Fibroblast of skin of right biceps (primary cell): ENCODE results near the gene BCL2L15.

Source experiments
- DNase-seq: peaks from one replicate; pipeline ENCODE4 v3.0.0-alpha.2; 2013

Gene BCL2L15

DNA sequence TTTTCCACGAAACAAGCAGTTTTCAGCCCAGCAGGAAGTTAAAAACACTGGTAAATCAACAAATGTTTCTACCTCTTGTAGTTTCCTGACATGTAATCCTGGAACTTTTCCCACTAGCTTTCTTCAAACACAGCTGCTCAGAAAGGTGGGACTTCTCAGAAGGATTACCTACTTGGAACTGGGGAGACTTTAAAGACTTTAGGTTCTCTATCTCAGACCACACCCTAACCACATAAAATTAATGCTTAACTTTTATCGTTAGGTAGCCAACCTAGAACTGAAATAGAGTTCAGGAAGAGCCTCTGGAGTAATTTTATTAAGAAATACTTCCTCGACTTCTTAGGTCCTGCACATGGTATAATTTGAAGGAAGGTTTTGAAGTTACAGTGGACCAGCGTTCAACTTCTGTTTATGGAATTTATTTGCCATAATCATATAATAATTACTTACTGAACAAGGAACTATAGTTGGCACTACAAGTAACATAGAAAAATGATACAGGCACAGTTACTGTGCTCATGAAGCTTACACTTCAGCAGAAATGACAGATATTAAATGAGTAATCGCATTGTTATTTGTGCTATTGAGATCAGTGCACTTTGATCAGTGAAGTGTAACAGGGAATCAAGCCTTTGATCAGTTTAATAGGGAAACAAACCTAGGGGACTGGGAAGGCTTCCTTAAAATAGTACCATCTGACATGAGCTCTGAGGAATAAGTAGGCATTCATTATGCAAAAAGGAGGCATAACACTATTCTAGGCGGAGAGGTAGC lies at the start of gene BCL2L15:
Gene BCL2L15 (minus strand): TSS at position 180 of the 774 bp plus-strand sequence. CDS start 206 bp downstream, outside the sequence.
- no peak for DNase-seq

DNA sequence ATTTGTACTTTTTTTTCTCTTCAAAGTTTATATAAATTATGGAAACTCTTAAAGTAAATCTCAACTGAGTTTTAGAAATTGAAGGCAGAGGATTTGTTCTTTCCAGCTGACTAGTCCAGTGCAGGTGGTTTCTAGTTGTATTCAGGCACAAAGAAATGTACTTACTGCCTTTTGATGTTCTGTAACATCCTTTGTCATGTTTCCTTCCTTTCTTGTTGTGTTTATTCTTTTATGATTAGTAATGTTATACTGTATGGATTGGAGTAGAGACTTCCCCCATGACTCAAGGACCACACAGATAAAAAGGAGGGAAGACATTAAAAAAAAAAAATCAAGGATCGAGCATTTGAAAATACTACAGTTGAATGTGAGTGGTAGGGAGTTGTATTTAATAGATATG lies 49.8 kb upstream of the BCL2L15 start:
- no peak for DNase-seq

DNA sequence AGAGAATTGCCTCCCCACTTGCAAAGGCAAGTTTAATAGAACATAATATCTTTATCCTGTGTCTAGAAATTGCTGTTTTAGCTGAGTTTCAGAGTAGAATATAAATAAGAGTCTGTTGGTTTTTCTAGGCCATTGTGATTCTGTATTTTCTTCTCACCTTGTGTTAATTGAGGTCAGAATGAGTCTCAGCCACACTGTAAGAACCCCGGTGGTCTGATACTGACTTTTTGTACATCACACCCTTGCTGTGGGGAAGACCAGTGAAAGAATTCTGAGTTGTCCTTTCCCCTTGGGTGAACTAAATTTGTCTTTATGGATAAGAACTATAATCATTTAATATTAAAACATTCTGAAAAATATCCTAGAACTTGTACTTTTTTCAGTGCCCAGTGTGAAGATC lies 48.6 kb upstream of the BCL2L15 start:
- DNase-seq: no peak

DNA sequence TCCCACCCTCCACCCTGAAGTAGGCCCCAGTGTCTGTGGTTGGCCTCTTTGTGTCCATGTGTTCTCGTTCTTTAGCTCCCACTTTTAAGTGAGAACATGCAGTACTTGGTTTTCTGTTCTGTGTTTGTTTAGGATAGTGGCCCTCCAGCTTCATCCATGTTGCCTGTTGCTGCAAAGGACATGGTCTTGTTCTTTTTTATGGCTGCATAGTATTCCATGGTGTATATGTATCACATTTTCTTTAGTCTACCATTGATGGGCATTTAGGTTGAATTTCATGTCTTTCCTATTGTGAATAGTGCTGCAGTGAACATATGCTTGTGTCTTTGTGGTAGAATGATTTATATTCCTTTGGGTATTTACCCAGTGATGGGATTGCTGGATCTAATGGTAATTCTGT lies 47.8 kb upstream of the BCL2L15 start:
- no peak for DNase-seq

DNA sequence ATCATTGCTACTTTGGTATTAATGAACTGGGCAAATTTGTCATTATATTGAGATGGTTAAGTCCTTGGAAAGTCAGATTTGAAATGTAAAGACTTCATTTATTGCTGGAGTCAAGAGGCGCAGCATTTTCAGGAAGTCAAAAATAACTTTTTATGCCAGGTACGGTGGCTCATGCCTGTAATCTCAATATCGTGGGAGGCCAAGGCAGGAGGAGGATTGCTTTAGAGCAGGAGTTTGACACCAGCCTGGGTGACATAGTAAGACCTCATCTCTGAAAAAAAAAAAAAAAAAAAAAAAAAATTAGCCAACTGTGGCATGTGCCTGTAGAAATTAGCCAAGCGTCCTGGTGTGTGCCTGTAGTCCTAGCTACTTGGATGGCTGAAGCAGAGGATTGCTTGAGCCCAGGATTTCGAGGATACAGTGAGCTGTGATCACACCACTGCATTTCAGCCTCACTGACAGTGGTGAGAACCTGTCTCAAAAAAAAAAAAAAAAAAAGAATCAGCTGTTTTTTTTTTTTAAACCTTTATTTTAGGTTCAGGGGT lies 47.2 kb upstream of the BCL2L15 start:
- no peak for DNase-seq

DNA sequence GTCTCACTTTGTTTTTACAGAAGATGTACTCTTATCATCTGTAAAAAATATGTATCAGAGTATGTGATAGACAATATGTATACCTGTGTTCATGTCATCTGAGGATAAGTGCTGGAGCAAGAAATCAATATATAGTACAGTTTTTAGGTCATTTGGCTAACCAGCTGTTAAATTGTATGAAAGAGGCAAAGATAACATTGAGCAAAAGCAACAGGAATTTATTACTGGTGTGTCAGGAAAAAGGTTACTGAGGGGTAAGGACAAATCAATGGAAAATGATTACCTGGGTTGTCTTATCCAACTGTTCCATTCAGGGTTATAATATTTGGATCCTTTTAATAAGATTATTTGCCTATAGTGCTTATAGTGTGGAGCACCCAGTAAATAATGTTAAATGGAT lies 46.6 kb upstream of the BCL2L15 start:
- no peak for DNase-seq

DNA sequence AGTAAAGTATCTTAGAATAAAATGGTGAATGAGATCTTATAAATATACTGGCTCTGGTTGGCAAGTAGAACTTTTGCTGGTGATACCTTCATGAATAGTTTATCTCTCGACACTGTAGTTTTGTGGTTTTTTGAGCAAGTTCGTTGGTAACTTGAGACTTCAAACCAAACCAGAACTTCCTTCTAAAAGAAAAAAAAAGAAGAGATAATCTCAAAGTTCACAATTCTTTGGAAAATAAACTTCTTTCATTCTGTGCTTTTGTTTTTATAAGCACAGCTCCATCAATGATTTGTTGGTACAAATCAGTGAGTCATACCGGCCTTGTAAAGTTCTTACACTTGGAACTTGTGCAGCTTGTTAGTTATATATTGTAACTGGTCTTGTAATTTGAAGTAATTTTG lies 44.1 kb upstream of the BCL2L15 start:
- peak; percentile 30 for DNase-seq

DNA sequence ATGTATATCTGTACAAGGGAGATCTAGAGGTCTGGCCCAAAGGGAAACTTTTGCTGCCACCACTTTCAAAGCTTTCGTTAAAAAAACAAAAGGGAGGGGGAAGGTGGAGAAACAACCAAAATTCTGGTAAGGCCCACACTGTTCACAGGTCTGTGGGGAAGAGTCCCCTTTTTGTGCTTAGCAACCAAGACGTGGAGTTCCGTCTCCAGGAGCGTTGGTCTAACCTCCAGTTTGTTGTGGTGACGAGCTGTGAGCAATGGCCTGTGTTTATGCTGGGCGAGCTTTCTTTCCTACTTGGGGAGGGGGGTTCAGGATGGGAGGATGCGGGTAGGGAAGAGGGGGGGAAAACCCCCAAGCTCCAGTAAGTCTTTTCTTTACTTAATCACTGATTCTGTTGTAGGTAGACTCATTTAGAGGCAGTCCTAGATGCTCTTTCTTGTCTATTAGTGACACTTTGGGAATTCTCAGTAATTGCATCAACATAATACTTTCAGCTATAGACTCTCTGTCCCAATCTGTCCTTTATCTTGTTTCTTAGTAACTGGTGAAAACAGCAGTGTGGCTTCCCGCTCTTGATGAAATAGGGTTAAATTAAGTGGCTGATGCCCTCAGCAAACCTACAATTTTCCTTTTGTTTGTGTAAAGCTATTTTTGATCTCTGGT lies 43.2 kb upstream of the BCL2L15 start:
- peak; percentile 63 for DNase-seq

DNA sequence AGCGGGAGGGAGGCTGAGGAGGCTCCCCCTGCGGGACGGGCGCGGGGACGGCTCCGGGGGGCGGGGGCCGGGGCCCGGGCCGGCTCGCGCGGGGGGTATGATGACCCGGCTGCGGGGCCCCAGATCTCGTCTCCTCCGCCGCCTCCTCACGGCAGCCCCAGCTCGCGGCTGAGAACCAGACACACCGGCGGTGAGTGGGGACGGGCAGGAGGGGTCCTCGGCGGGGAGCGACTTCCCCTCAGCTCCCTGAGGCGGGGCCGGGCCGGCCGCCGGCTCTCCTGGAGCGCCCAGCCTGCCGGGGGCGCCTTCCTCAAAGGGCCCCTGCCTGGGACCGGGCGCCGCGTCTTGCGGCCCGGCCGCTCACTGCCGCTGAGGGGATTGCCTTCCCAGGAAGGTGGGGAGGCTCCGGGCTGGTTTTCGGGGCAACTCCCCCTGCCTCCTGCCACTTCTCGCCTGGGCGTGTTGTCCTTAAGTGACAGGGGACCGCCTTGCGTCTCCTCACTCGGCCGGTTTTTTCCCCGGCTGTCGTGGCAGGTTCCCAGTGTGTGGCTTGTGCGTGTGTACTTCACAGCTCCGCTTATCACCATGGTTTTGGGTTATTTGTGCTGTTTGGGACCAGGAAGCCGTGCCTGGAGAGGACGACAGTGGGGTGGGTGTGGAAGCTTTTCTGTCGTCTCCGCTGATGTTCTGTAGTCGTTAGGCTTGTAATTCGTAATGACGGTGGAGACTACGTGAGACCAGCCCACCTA lies 42.5 kb upstream of the BCL2L15 start:
- peak; percentile 29 for DNase-seq

DNA sequence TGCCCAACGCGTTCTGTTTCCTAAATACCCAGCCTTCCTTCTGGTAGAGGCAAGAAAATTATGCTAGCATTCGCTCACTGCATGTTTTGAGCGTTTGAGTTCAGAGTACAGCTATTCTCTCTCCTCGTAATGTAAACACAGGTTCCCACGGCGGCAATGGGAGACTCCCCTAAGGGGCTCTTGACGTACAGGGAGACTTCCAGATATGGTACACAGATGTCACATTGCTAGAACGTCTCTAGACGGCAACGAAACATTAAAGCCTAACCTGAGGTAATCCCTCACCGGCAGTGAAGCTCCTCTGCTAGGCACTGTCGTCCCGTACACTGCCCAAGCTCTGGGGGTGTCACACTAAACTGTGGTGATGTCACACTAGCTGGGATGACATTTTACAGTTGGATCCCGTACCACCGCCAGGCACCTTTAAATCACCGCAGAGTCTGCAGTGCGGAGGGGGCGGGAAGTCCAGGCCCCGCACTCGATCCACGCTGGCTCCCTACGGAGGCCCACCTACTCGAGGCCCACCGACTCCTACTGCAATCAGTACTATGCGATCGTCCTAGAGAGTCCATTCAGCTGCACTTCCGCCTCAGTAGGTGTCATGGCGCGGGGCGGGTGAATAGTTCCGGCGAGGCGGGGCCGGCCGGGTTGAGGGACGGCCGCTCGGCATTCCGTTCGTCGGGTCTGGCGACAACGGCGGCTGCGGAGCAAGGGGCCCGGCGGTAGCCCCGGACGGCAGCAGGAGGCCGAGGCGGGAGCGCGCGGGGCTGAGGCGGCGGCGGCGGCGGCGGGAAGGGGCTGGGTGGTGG lies 41.8 kb upstream of the BCL2L15 start, which contains the start of gene HIPK1:
Gene HIPK1 (plus strand): TSS at position 384 of the 809 bp plus-strand sequence.
- peak; percentile 90 for DNase-seq

DNA sequence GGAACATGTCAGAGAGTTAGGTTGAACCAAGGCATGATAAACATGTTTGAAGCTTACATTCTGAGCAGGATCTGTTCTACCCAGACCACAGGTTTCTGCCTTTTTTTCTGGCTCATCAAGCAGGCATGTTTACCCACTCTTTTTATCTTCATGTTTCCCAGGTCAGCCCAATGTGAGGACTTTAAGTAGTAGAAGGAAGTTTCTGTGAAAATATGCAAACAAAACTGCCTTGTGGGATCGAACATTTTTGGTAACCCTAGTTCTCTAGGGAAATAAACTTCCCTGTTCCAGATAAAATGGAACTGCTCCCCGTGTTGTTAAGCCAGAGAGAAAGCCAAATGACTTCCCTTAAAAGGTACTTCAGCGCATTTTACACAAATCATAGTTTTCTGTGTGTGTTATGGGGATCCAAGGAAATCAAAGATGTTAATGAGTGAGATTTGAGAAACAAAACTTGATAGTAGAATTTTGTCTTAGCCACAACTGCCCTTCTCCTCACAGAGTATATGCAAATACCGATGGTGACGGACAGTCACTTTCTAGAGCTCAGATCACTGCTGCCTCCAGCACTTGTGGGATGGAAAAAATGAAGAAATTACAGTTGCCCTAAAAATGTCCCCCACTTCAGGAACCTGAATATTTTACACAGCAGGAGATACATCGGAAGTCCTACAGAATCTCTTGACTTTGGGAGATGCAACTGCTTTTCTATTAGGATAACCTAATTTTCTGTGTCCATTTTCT lies 41.0 kb upstream of the BCL2L15 start:
- DNase-seq: peak; percentile 11

DNA sequence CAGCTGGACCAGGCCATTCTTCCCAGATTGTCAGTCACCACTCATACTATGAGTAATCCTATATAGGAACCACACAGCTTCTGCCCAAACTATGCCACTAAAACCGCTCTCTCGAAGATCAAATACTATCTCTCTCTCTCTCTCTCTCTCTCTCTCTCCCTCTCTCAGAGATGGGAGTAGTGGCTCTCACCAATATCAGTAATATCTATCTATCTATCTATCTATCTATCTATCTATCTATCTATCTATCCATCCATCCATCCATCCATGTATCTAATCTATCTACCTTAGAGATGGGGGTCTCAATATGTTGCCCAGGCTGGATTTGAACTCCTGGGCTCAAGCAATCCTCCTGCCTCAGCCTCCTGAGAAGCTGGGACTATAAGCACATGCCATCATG lies 37.1 kb upstream of the BCL2L15 start:
- DNase-seq: no peak

DNA sequence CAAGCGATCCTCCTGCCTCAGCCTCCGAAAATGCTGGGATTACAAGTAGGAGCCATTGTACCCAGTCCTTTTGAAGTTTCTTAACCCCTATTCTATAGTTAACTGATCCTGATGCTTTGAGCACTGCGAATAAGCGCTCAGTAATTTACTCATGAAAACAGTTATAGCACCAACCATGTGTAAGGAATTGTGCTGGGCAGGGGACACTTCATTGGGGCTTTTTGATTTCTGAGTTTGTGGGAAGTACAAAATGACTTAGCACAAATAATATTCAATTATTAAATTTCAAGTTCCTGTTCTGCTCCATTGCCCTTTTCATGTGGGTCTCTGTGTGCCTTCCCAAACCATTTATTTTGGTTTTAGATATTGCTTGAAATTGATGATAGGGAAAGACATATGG lies 35.6 kb upstream of the BCL2L15 start:
- no peak for DNase-seq

DNA sequence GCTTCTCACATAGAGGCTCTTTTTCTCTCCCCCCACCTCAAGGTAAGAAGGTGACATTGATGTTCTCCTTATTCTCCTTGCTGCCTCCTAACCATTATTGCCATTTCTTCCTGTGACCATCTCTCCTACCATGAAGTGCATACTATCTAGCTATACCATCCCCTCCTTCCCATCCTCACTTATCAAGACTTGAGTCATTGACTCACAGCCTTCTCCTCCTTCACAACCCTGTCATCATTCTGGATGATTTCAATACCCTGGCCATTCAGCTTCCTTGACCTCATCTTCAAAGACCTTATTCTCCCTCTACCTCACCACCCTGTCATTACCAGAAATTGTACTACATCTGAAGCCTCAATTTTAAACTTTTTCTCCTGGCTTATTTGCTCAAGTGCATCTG lies 30.9 kb upstream of the BCL2L15 start:
- no peak for DNase-seq

DNA sequence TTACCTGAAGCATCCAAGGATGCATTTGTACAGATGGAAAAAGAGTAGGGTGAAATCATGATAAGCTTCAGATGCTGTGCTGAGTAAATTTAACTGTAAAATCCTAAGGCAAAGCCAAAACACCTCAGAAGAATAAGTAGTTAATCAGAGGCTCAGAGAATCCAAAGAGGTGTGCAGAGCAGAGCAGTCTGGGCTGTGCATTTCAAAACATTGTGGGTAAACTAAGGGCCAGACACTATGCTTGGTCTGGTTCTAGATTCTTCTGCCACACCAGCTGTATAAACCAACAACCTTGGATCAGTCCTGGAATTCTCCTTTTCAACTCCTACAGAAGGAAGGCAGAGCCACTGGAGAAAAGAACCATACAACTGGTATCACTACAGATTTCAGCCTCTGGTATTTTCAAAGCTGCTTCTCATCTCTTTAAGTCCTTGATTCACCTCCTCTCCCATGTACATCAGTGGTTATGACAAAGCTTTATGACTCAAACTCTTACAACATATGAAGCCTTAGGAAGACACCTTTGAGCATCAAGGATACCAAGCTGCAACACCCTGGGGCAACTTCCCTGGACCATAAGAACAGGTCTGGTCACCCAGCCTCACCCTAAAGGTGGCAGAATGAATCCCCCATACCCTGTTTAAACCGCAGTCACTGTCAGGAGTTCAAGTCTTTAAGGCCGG lies 30.2 kb upstream of the BCL2L15 start:
- peak; percentile 30 for DNase-seq

DNA sequence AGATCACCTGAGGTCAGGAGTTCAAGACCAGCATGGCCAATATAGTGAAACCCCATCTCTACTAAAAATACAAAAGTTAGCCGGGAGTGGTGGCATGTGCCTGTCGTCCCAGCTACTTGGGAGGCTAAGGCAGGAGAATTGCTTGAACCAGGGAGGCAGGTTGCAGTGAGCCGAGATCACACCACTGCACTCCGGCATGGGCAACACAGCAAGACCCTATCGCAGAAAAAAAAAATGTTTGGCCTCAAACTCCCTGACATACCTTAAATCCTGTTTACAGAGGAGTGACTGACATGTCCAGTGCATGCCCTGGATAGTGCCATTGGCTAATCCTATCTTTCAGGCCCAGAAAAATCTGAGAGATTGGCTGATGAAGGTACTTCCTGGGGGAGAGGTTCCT lies 29.6 kb upstream of the BCL2L15 start:
- DNase-seq: no peak

DNA sequence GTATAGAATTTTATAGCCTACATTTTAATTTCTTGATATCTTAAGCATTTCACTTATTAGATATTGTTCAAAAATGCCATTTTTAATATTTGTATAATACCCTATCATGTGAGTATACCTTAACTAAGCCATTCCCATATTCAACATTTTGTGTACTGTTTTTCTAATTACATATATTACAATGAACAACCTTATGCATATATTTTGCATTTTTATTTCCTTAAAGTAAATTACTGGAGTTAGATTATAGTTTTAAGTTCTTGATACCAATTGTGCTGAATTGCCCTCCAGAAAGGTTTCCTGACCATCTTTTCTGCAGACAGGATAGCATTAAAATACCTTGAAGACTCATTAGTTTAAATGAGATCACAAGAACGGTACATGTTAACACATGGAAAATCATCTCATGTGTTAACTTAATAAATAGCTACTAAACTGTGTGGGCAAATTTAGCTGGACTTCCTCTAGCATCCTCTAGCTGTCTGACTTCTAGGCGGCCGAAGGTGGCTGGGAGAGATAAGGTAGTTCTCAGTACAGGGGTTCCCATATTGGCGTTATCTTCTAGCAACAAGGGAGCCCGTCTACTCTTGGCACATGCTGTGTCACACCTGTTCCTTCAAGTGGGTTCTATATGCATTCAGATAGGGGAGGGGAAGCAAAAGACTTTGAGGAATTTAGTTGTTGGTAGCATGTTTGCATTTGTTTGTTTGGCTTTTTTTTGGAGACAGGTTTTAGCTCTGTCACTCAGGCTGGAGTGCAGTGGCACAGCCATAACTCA lies 26.7 kb upstream of the BCL2L15 start:
- DNase-seq: no peak

DNA sequence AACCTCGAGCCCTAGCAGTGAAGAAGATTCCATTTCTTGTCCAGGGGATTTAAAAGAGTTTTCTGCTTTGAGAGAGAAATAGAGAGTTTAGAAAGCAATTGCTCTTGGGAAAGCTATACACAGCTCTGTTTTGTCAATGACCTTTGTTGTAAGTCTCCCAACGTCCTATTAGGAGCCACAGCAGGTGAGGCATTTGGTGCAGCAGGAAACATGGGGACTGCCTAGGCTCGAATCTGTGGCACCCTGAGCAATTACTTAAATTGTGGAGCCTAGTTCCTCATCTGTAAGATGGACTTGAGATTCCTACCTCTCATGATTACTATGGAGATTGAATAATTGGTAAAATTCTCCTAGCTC lies 25.9 kb upstream of the BCL2L15 start:
- DNase-seq: no peak

DNA sequence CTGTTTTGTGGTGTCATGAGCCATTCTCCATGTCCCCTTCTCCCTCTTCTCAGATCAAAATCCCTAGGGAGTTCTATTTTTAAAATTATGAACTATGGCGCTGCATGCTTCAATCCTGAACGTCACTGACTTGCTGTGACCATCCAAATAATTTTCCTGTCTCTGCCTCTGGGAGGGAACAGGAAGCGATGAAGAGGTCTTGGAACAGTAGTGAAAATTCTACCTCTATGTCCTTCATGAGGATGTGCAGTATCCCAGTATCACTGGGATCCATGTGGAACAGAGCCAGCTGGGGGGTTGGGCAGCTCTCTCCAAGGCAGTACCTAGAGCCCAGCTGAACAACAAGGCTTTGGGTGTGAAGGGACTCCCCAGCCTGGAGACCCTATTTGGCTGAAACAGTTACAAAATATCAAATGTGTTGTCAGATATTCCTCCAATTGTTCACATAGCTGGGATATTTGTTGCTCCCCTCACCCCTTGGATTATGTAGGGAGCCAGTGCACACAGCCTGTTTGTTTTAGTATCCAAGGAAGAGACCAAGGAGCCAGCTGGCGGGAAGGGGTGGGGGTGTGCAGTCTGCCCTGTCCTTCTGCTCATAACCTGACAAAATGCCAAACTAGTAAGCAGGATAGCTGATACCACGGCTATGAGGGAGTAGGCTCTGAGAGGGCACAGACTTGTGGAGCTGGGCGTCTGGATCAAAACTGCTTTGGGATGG lies 25.4 kb upstream of the BCL2L15 start:
- peak; percentile 74 for DNase-seq

DNA sequence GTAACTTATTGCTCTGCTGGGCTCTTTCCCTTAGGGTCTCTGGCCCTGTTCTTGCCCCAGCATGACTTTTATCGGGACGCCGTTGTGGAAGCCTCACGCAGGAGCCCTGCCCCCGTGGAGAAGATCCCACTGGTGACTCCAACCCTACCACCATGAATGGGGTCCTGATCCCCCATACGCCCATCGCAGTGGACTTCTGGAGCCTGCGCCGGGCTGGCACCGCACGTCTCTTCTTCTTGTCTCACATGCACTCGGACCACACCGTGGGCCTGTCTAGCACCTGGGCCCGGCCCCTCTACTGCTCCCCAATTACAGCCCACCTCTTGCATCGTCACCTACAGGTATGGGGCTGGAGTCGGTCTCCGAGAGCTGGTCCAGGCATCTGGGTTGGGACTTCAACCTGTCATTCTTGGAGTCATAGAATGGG lies 18.1 kb upstream of the BCL2L15 start:
- DNase-seq: no peak
